ENCODE data around the gene SHH.
"Not testable (repeated sequence)": the region's sequence is repeated elsewhere in the genome, so short reads cannot be mapped to it uniquely, and the experiment has no call there.

SHH gene

GRCh38 chr7:155840262-155840885 is 28.1 kb upstream of the SHH start:
- Histone ChIP-seq H3K4me3 (ENCODE audit: low read depth, low read length) (no peak overlapping the region), H3K27ac (ENCODE audit: extremely low read depth, low read depth, low read length) (no peak overlapping the region), H3K36me3 (ENCODE audit: control insufficient read depth in 2 of 2, insufficient read depth in 1 of 2, low read length in 2 of 2) (no peaks in the 10 kb centered on the region), H3K9me3 (ENCODE audit: control insufficient read depth, insufficient read depth, low read depth, low read length) (no peaks in the 10 kb centered on the region), H3K4me1 (ENCODE audit: control insufficient read depth, insufficient read depth, low read length) (no peaks in the 10 kb centered on the region)
- POLR2A ChIA-PET, result no interaction called here
- TF ChIP-seq ZNF677 (tag by site-specific recombination; IDR thresholded peaks at IDR 0.05) (no peak), REST (tag by site-specific recombination; IDR thresholded peaks at IDR 0.05) (peak; percentile 68)
- CTCF ChIA-PET, result no interaction called here

GRCh38 chr7:155839461-155839860 is 27.2 kb upstream of the SHH start:
- TF ChIP-seq OSR2 (tag by site-specific recombination; IDR thresholded peaks at IDR 0.05) (no peak), HOXD13 (CRISPR knock-in tag; IDR thresholded peaks at IDR 0.05; ENCODE audit: borderline replicate concordance) (no peak), REST (tag by site-specific recombination; IDR thresholded peaks at IDR 0.05) (no peak), SCRT1 (tag by site-specific recombination; IDR thresholded peaks at IDR 0.05; ENCODE audit: borderline replicate concordance) (no peak), ZNF155 (tag by site-specific recombination; IDR thresholded peaks at IDR 0.05) (no peak), PATZ1 (tag by site-specific recombination; IDR thresholded peaks at IDR 0.05) (no peak), ZEB2 (tag by site-specific recombination; IDR thresholded peaks at IDR 0.05) (no peak), ZNF266 (tag by site-specific recombination; IDR thresholded peaks at IDR 0.05; ENCODE audit: low read depth) (no peak), ZNF701 (tag by site-specific recombination; IDR thresholded peaks at IDR 0.05) (no peak), ZNF391 (tag by site-specific recombination; IDR thresholded peaks at IDR 0.05; ENCODE audit: borderline replicate concordance, low read depth) (no peak), ZNF549 (tag by site-specific recombination; IDR thresholded peaks at IDR 0.05) (no peak), ZBTB8A (tag by site-specific recombination; IDR thresholded peaks at IDR 0.05) (no peak), ZNF529 (tag by site-specific recombination; IDR thresholded peaks at IDR 0.05; ENCODE audit: insufficient replicate concordance) (no peak)
- Histone ChIP-seq H3K4me3 (ENCODE audit: low read depth, low read length) (no peak overlapping the region), H3K27ac (ENCODE audit: extremely low read depth, low read depth, low read length) (no peak overlapping the region), H3K36me3 (ENCODE audit: control insufficient read depth in 2 of 2, insufficient read depth in 1 of 2, low read length in 2 of 2) (no peaks in the 10 kb centered on the region), H3K9me3 (ENCODE audit: control insufficient read depth, insufficient read depth, low read depth, low read length) (no peaks in the 10 kb centered on the region), H3K4me1 (ENCODE audit: control insufficient read depth, insufficient read depth, low read length) (no peaks in the 10 kb centered on the region)
- CTCF ChIA-PET, result interaction anchor here (1.5 kb wide), 1 partner anchor 24 kb away, joined by 4 read pairs; no protein-coding TSS in a partner anchor
- POLR2A ChIA-PET, result no interaction called here

DNA sequence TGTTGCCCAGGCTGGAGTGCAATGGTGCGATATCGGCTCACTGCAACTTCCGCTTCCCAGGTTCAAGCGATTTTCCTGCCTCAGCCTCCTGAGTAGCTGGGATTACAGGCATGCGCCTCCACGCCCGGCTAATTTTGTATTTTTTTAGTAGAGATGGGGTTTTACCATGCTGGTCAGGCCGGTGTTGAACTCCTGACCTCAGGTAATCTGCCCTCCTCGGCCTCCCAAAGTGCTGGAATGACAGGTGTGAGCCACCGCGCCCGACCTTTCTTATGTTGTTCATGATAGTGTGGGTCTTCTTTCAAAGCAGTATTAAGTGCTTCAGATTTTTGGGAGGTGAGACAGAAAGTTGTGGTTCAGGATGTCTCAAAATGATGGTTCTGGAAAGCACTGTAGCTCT is 26.0 kb upstream of the SHH start:
- POLR2A ChIA-PET; H3K4me1 ChIP-seq (ENCODE audit: control insufficient read depth, insufficient read depth, low read length): not testable (repeated sequence)
- CTCF ChIA-PET, result interaction anchor here (0.9 to 1.5 kb wide), 2 partner anchors 22 to 23 kb away, joined by 3 to 4 read pairs; no protein-coding TSS in a partner anchor

More for the DNA sequence above, 26.0 kb upstream of the SHH start:
- H3K36me3 ChIP-seq (ENCODE audit: control insufficient read depth in 2 of 2, insufficient read depth in 1 of 2, low read length in 2 of 2); H3K9me3 ChIP-seq (ENCODE audit: control insufficient read depth, insufficient read depth, low read depth, low read length); H3K4me3 ChIP-seq (ENCODE audit: low read depth, low read length); H3K27ac ChIP-seq (ENCODE audit: extremely low read depth, low read depth, low read length): not testable (repeated sequence)
